HG03066 (cell line): ENCODE data around the gene GRIA1.

ENCODE experiments used
- ATAC-seq: cut with Tn5 transposase; IDR thresholded peaks from one replicate; pipeline ENCODE4 v1.9.1; 2021; ENCODE audit warnings: low read depth; ENCODE audit not compliant: unreplicated experiment

The GRIA1 gene

DNA sequence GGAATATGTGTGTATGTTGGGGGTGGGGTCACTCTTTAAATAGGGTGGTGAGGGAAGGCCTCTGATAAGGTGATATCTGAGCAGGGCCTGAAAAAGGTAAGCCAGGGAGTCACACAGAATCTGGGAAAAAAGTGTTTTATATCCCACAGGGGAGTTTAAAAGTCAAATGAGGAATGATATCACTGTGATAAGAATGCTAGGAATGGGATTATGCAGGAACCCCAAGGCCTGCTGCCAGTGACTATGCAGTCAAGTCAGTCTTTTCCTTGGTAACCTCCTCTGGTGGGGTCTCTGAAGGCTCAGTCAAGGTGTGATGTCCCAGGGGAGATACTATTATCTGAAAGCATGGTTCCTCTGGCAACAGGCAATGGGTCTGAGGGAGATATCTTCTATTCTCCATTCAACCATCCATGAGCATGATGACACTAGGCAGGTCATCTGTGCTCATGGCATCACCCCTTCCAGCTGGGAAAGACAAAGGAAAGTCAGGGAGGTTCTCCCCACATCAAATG lies 53.5 kb downstream of the GRIA1 start:
- no peak for ATAC-seq

- ATAC-seq, result no peak
These were observed 54.2 kb downstream of the GRIA1 start for GRCh38 chr5:153544706-153545105.

DNA sequence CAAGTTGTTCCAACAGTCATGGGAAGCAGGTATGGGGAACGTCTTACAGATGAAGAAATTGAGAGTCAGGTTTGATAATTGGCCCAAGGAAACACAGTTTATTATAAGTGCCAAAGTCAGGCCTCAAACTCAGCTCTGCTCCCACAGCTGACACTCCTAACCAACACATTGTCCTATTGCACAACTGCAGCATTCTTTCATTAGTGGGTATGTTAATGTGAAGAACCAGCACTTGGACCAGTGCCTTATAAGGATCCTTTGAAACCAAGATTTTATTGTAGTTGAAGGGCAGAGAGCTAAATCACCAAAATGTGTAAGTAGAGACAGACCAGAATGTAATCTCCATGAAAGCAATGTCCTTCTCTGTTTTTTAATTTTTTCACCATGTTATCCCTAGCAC lies 56.1 kb downstream of the GRIA1 start:
- no peak for ATAC-seq

DNA sequence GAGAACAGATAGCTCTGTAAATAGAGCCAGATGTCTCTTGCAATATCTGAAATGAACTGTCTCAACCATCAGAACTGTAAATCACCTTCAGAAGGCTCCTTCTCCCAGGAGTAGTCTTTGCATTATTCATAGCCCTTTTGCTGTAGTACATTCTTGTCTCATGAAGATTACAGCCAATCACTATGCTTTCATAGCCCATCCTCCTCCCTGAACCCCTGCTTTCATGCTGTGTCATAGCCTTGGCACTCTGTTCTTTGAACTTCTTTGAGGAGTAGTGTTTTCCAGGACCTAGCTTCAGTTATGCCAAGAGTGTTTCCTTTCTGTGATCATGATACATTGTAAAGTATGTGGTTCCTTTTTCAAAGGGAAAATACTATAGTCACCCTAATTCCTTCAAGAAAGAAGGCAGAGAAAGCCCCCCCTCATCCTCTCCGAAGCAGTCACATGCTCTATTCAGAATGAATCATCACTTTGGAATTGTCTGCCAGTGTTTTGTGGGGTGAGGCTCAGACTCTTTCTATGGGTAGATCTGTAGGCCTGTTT lies 61.1 kb downstream of the GRIA1 start:
- no peak for ATAC-seq

- no peak for ATAC-seq
These were observed 62.4 kb downstream of the GRIA1 start for GRCh38 chr5:153552886-153553285.

- no peak for ATAC-seq
These were observed 65.1 kb downstream of the GRIA1 start for GRCh38 chr5:153555420-153556114.

DNA sequence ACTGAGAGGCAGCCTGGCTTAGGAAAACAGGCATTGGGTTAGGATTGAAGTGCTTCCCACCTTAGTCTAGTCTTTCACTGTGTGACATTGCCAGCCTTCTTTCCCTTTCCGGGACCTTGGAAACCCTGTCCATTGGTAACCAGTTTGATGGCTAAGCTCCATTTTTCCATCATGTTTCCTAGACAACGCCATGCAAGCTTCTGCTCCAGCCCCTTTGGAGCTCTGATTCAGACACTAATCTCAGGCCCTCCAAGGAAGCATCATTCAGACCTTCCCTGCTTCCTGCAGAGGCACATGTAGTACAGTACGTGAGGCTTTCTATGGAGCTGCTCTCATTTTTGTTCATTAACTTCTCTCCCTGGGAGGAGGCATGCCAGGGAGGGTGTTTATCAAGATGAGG lies 68.5 kb downstream of the GRIA1 start:
- no peak for ATAC-seq

DNA sequence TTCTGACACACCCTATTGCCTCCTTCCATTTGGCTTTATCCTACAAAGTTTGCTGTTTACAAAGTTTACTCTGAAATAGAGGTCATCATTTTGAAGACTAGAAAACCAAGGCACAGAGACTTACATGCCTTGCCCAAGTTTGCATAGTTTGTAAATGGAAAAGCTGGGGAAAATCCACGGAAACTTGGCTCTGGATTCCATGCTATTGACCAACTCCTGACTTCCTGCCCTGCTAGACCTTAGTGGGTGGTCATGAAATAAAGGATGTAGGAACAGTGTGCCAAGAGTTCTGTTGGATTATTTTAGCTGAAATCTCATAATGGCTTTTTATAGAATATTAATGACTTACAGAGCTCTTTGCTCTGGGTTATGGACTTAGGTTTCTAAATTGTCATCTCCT lies 69.5 kb downstream of the GRIA1 start:
- ATAC-seq, result no peak

DNA sequence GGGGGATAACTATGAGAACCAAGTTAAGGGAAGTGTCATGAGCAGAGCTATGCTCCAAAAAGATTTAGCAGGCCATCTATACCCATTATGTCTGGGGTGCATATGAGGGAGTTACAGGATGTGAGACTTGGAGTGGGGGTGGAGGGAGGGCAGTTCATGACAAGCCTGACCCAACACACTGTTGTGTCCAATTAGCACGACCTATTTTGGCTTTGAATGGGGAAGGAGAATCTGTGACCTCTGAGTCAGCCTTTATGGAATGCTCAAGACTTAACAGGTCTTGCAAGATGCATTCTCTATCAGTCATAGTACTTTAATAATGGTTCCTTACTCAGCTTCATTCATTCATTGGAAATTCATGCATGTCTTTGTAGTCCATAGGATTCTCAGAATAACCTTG lies 71.7 kb downstream of the GRIA1 start:
- ATAC-seq, result no peak

DNA sequence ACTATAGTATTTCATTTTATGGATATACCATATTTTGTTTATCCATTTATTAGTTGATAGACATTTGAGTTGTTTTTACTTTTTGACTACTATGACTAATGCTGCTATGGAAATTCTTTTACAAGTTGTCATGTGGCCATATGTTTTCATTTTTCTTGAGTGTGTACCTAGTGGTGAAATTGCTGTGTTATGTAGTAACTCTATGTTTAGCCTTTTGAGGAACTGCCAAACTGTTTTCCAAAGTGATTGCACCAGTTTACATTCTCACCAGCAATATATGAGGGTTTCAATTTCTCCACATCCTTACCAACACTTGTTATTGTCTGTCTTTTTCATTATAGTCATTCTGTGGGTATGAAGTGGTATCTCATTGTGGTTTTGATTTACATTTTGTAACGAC lies 75.4 kb downstream of the GRIA1 start:
- ATAC-seq, result no peak

DNA sequence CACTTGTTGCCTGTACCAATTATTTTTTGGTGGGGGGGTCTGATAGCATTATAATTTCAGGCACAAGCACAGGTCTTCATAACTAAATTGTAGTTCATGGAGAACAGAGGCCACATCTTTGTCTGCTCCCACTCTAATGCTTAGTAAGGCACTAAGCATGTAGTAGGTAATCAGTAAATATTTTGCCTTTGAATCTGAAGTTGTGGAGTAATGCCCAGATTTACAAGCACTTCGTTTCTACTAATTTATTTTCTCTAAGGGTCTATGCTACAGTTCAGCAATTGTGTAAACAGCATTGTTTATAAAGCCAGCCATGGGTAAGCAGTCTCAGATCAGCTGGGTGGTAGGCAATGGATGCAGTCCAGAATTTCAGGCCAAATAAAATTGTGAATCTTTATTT lies 78.6 kb downstream of the GRIA1 start:
- no peak for ATAC-seq

DNA sequence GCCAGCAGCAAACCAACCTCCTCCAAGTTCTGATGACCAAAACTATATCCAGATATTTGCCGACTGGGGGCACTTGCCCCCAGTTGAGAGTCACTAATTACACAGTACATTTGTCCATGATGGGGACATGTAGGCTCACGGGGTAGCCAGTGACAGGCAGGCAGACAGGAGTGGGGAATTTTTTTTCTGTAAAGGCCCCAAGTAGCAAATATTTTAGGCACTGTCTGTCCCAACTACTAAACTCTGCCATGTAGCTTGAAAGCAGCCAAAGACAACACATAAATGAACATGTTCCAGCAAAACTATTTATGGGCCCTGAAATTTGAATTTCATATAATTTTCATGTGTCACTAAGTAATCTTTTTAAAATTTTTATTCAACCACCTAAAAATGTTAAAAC lies 80.7 kb downstream of the GRIA1 start:
- ATAC-seq, result no peak

- ATAC-seq, result no peak
These were observed 82.1 kb downstream of the GRIA1 start for GRCh38 chr5:153572411-153573145.

DNA sequence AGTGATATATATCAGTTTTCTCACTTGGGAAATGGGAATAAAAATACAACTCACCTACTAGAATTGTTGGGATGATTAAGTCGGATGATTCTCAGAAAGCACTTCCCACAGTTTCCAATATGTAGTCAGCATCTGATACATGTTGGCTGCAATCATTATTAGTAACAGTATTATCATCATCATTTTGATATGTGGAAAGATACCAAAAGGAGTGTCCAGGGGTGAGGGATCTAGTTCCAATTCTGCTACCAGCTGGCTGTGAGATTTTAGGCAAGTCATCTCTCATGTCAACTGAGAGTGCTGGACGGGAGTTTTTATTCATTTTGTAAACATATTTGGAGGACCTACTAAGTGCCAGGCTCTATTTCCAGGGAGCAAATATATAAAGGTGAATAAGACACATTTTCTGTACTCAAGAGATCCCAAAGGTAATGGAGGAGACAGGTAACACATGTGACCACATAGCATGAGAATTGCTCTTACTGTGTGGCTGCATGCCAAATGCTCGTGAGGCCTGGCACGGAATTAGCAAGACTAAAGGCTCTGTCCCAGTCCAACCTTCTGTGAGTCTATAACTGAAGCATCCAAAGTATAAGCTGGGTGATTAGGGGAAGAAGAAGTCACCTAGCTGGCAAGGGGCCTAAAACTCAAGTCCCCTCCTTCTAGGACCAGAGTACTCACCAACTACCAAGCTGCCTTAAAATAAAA lies 83.0 kb downstream of the GRIA1 start:
- ATAC-seq, result no peak

GRCh38 chr5:153584126-153584959 lies 93.9 kb downstream of the GRIA1 start:
- ATAC-seq, result no peak

DNA sequence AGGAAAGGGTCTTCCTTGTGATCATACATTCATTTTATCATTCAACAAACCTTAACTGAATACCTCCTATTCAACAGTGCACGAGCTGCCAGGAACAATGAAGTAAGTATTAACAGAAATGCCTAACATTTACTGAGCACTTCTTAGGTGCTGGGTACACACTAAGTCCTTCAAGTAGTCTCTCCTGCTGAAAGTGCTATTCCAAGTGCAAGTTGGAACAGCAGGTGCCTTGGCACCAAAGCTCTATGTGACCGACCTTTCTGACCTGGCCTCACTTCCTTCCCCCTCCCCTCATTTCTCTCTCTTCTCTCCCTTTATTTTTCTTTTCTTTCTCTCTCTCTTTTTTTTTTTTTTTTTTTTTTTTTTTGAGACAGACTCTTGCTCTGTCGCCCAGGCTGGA lies 94.5 kb downstream of the GRIA1 start:
- no peak for ATAC-seq

DNA sequence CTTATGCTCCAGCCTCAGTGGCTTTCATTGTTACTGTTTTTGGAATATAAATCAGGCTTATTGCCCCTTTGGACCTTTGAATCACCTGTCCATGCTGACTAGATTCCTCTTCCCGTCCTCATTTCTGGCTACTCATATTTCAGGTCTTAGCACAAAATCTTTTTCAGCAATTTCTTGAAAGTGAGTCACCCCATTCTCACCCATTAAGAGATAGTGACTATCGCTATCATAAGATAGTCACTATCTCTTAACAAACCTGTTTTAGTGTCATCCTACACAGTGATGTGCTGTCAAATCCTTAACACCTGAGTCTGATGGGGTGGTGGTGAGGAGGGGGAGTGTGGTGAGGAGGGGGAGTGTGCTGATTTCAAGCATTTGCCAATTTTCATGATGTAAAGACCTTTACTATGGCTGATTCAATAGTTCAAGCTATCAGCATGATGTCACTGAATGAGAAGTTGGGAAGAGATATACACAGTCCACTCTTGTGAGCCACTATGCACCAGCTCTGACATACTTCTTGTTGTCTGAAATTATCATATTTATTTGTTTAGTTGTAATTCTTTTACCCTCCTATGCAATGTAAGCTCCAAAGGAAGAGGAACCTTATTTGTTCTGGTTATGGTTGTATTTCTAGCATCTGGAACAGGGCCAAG lies 95.3 kb downstream of the GRIA1 start:
- no peak for ATAC-seq

DNA sequence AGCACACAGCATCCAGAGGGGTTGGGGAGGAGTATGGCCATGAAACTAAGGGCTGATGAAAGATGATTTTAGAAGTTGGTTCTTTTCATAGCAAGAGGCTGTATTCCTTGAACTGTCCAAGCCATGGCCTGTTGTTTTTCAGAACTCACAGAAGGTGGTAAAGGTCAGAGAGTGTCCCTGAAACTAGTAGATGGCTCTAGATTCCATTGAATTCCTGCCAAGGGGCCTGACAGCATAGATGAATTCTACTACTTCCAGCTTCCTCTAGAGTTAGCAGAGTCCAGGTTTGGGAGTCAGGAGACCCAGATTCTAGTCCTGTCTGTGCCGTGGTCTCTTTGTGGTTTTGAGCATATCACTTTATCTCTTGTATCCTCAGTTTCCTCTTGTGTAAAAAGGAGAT lies 101.6 kb downstream of the GRIA1 start:
- no peak for ATAC-seq

DNA sequence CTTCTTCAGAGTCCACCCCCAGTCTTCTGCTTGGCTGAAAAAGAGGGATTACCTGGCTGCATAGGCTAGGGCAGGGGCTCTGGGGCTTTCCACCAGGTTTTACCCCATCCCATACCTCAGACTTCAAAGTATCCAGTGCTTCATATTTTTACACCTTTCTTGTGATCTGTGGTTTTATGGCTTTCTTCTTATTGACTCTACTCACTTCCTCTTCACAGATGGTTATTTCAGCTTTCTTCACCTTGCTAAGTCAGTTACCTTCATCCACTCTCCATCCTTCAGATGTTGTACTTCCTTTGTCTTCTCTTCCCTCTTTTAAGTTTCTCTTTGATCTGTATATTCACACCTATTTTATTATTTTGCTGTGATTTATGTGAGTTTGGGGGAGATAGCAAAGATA lies 104.3 kb downstream of the GRIA1 start:
- ATAC-seq, result no peak

GRCh38 chr5:153598099-153598498 lies 107.6 kb downstream of the GRIA1 start:
- ATAC-seq, result no peak
